ENCODE measurements around the gene SMARCA4. TPM values are rescaled to one million over a fixed set of nuclear protein-coding genes. Genes with fewer than 3 reads are reported as not detected.

SMARCA4 gene
- total RNA-seq, 2 experiments from 2014 or later, result 102 to 116 TPM

GRCh38 chr19:10998045-10998533, 37.3 kb downstream of the SMARCA4 start:
- intact Hi-C loops (cut with DNase I, micrococcal nuclease), result no loop called here
- DNase-seq (no peak), ATAC-seq (no peak)
- H3K4me1 Mint-ChIP-seq, result no peaks in the 10 kb centered on the region
- CTCF ChIA-PET, result interaction anchor here (1.2 kb wide), 1 partner anchor 128 kb away, joined by 3 read pairs; no protein-coding TSS in a partner anchor
- no peak overlapping the region for H3K27ac Mint-ChIP-seq
- H3K36me3 Mint-ChIP-seq (ENCODE audit: low read depth), result peaks cover 30% of the 10 kb centered on the region
- POLR2A ChIA-PET, result no interaction called here
- H3K9me3 Mint-ChIP-seq (ENCODE audit: low read depth), result no peaks in the 10 kb centered on the region
- H3K4me3 Mint-ChIP-seq, result no peak overlapping the region
- no peaks in the 10 kb centered on the region for H3K27me3 Mint-ChIP-seq

GRCh38 chr19:10998666-10999065, 37.8 kb downstream of the SMARCA4 start:
- H3K4me1 Mint-ChIP-seq, result no peaks in the 10 kb centered on the region
- intact Hi-C loops (cut with DNase I, micrococcal nuclease), result no loop called here
- no peak overlapping the region for H3K27ac Mint-ChIP-seq
- POLR2A ChIA-PET, result no interaction called here
- ATAC-seq (no peak), DNase-seq (no peak)
- no peaks in the 10 kb centered on the region for H3K9me3 Mint-ChIP-seq (ENCODE audit: low read depth)
- H3K27me3 Mint-ChIP-seq, result no peaks in the 10 kb centered on the region
- H3K36me3 Mint-ChIP-seq (ENCODE audit: low read depth), result peaks cover 35% of the 10 kb centered on the region
- no peak overlapping the region for H3K4me3 Mint-ChIP-seq
- CTCF ChIA-PET, result interaction anchor here (1.0 kb wide), 1 partner anchor 126 kb away, joined by 3 read pairs; no protein-coding TSS in a partner anchor

DNA sequence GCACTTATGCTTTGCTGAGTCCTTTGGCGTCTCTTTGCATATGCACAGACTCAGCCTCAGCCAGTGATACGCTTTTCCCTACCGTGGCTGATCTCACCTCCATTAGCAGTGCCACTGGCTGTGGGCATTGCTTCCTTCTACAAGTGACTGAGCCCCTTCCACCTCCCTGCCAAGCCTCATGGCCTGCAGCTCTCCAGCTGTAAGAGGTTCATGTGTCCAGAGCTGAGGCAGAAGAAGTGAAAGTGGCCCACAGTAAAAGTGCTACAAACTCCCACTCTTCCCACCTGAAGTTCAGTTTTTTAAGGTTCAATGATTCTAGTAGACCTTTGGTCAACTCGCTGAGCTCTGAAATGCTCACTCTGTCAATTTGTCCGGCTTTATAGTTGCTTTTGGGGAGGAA, 44.7 kb downstream of the SMARCA4 start:
- Mint-ChIP-seq H3K27ac (no peak overlapping the region), H3K36me3 (ENCODE audit: low read depth) (peaks cover 49% of the 10 kb centered on the region), H3K9me3 (ENCODE audit: low read depth) (no peaks in the 10 kb centered on the region), H3K4me1 (no peaks in the 10 kb centered on the region), H3K27me3 (no peaks in the 10 kb centered on the region), H3K4me3 (no peak overlapping the region)
- DNase-seq (no peak), ATAC-seq (no peak)
- ChIA-PET POLR2A (no interaction called here), CTCF (interaction anchor here (0.8 to 1.1 kb wide), 3 partner anchors 9 to 74 kb away, joined by 3 read pairs; no protein-coding TSS in a partner anchor)
- intact Hi-C loops (cut with DNase I, micrococcal nuclease), result no loop called here

DNA sequence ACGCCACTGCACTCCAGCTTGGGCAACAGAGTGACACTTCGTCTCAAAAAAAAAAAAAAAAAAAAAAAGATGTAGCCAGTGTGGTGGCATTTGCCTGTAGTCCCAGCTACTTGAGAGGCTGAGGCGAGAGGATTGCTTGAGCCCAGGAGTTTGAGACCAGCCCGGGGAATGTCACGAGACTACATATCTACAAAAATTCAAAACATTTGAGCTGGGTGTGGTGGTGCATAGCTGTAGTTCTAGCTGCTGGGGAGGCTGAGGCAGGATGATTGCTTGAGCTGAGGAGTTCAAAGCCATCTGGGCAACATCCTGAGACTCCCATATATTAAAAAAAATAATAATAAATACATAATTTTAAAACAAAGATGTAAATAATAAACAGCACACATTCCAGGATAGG, 46.6 kb downstream of the SMARCA4 start:
- ATAC-seq, result no peak
- no peak overlapping the region for H3K4me3 Mint-ChIP-seq
- no peak overlapping the region for H3K27ac Mint-ChIP-seq
- intact Hi-C loops (cut with DNase I, micrococcal nuclease), result no loop called here
- ChIA-PET CTCF (interaction anchor here (0.5 kb wide), 1 partner anchor 9 kb away, joined by 3 read pairs; no protein-coding TSS in a partner anchor), POLR2A (no interaction called here)
- H3K27me3 Mint-ChIP-seq, result no peaks in the 10 kb centered on the region
- peaks cover 51% of the 10 kb centered on the region for H3K36me3 Mint-ChIP-seq (ENCODE audit: low read depth)
- no peaks in the 10 kb centered on the region for H3K9me3 Mint-ChIP-seq (ENCODE audit: low read depth)
- no peaks in the 10 kb centered on the region for H3K4me1 Mint-ChIP-seq
- DNase-seq, result no peak

GRCh38 chr19:11007962-11008532, 47.2 kb downstream of the SMARCA4 start:
- H3K36me3 Mint-ChIP-seq (ENCODE audit: low read depth), result peaks cover 49% of the 10 kb centered on the region
- CTCF ChIA-PET, result no interaction called here
- ATAC-seq (no peak), DNase-seq (no peak)
- POLR2A ChIA-PET, result no interaction called here
- no peak overlapping the region for H3K4me3 Mint-ChIP-seq
- H3K27me3 Mint-ChIP-seq, result no peaks in the 10 kb centered on the region
- H3K9me3 Mint-ChIP-seq (ENCODE audit: low read depth), result no peaks in the 10 kb centered on the region
- no peak overlapping the region for H3K27ac Mint-ChIP-seq
- no peaks in the 10 kb centered on the region for H3K4me1 Mint-ChIP-seq
- intact Hi-C loops (cut with DNase I, micrococcal nuclease), result no loop called here

GRCh38 chr19:11010041-11010440, 49.2 kb downstream of the SMARCA4 start:
- no peak for ATAC-seq

GRCh38 chr19:11012507-11012906, 51.7 kb downstream of the SMARCA4 start:
- intact Hi-C loops (cut with DNase I, micrococcal nuclease), result loop anchor here (5.0 kb wide), 2 partner anchors 70 to 75 kb away; no protein-coding TSS in a partner anchor
- Mint-ChIP-seq H3K4me3 (no peak overlapping the region), H3K27me3 (no peaks in the 10 kb centered on the region), H3K9me3 (ENCODE audit: low read depth) (no peaks in the 10 kb centered on the region), H3K4me1 (no peaks in the 10 kb centered on the region), H3K36me3 (ENCODE audit: low read depth) (peaks cover 47% of the 10 kb centered on the region), H3K27ac (no peak overlapping the region)
- CTCF ChIA-PET, result no interaction called here
- DNase-seq (no peak), ATAC-seq (no peak)
- POLR2A ChIA-PET, result no interaction called here

More at GRCh38 chr19:11010041-11010440, 49.2 kb downstream of the SMARCA4 start:
- DNase-seq, result no peak
- H3K9me3 Mint-ChIP-seq (ENCODE audit: low read depth), result no peaks in the 10 kb centered on the region
- H3K4me1 Mint-ChIP-seq, result no peaks in the 10 kb centered on the region
- H3K27ac Mint-ChIP-seq, result no peak overlapping the region
- CTCF ChIA-PET, result interaction anchor here (0.8 to 1.0 kb wide), 2 partner anchors 9 to 26 kb away, joined by 3 read pairs; no protein-coding TSS in a partner anchor
- peaks cover 44% of the 10 kb centered on the region for H3K36me3 Mint-ChIP-seq (ENCODE audit: low read depth)
- intact Hi-C loops (cut with DNase I, micrococcal nuclease), result loop anchor here (5.0 kb wide), 2 partner anchors 68 to 73 kb away; no protein-coding TSS in a partner anchor
- POLR2A ChIA-PET, result no interaction called here
- H3K4me3 Mint-ChIP-seq, result no peak overlapping the region
- H3K27me3 Mint-ChIP-seq, result no peaks in the 10 kb centered on the region

DNA sequence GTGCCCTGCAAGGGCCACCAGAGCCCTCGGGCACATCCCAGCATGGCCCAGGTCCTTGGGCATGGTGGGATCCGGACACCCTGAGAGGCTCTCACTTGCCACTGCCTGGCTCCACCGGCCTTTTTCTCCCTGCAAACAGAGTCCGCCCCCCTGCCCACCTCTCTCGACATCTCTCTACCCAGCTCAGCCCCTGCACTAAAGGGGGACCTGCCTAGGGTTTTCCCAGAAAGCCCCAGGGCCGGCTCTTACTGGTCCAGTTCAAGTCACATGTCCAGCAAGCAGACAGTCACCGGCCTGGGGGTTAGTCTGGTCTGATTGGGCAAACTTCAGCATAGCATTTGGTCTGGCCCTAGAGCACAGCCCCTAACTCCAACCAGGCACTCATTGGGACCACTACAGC, 52.9 kb downstream of the SMARCA4 start:
- intact Hi-C loops (cut with DNase I, micrococcal nuclease), result loop anchor here (5.0 kb wide), 2 partner anchors 71 to 76 kb away; no protein-coding TSS in a partner anchor
- Mint-ChIP-seq H3K36me3 (ENCODE audit: low read depth) (peaks cover 47% of the 10 kb centered on the region), H3K27ac (no peak overlapping the region), H3K4me1 (no peaks in the 10 kb centered on the region), H3K4me3 (no peak overlapping the region), H3K27me3 (no peaks in the 10 kb centered on the region), H3K9me3 (ENCODE audit: low read depth) (no peaks in the 10 kb centered on the region)
- no peak for ATAC-seq
- DNase-seq, result no peak
- CTCF ChIA-PET, result no interaction called here
- POLR2A ChIA-PET, result no interaction called here

- intact Hi-C loops (cut with DNase I, micrococcal nuclease), result loop anchor here (5.0 kb wide), 2 partner anchors 72 to 77 kb away; no protein-coding TSS in a partner anchor
- POLR2A ChIA-PET, result no interaction called here
- ATAC-seq (no peak), DNase-seq (no peak)
- no peaks in the 10 kb centered on the region for H3K27me3 Mint-ChIP-seq
- CTCF ChIA-PET, result no interaction called here
- no peak overlapping the region for H3K4me3 Mint-ChIP-seq
- no peaks in the 10 kb centered on the region for H3K9me3 Mint-ChIP-seq (ENCODE audit: low read depth)
- H3K4me1 Mint-ChIP-seq, result no peaks in the 10 kb centered on the region
- peaks cover 43% of the 10 kb centered on the region for H3K36me3 Mint-ChIP-seq (ENCODE audit: low read depth)
- H3K27ac Mint-ChIP-seq, result no peak overlapping the region
These were observed 53.6 kb downstream of the SMARCA4 start for GRCh38 chr19:11014403-11014911.

- intact Hi-C loops (cut with DNase I, micrococcal nuclease), result no loop called here
- no peak overlapping the region for H3K27ac Mint-ChIP-seq
- no peak overlapping the region for H3K4me3 Mint-ChIP-seq
- DNase-seq, result no peak
- H3K9me3 Mint-ChIP-seq (ENCODE audit: low read depth), result no peaks in the 10 kb centered on the region
- ATAC-seq, result no peak
- POLR2A ChIA-PET, result interaction anchor here (0.6 kb wide), 1 partner anchor 85 kb away, joined by 3 read pairs; no protein-coding TSS in a partner anchor
- CTCF ChIA-PET, result no interaction called here
- H3K4me1 Mint-ChIP-seq, result no peaks in the 10 kb centered on the region
- H3K36me3 Mint-ChIP-seq (ENCODE audit: low read depth), result peaks cover 48% of the 10 kb centered on the region
- H3K27me3 Mint-ChIP-seq, result no peaks in the 10 kb centered on the region
These were observed 55.8 kb downstream of the SMARCA4 start for GRCh38 chr19:11016631-11017030.

GRCh38 chr19:11017275-11018035, 56.6 kb downstream of the SMARCA4 start:
- ChIA-PET CTCF (interaction anchor here (0.6 kb wide), 1 partner anchor 81 kb away, joined by 3 read pairs; no protein-coding TSS in a partner anchor), POLR2A (no interaction called here)
- no peaks in the 10 kb centered on the region for H3K27me3 Mint-ChIP-seq
- H3K36me3 Mint-ChIP-seq (ENCODE audit: low read depth), result peaks cover 48% of the 10 kb centered on the region
- H3K27ac Mint-ChIP-seq, result no peak overlapping the region
- intact Hi-C loops (cut with DNase I, micrococcal nuclease), result no loop called here
- ATAC-seq, result no peak
- H3K4me3 Mint-ChIP-seq, result no peak overlapping the region
- no peaks in the 10 kb centered on the region for H3K9me3 Mint-ChIP-seq (ENCODE audit: low read depth)
- no peaks in the 10 kb centered on the region for H3K4me1 Mint-ChIP-seq
- no peak for DNase-seq
